A673 (cell line): ENCODE results near the gene TBC1D20.

Source experiments
- EZH2 ChIP-seq: fragments of 200-600 bp; sonication (generic); IDR thresholded peaks from 2 replicates; pipeline ENCODE4 v1.6.1; 2017; ENCODE audit warnings: borderline replicate concordance, low read depth, mild to moderate bottlenecking, mixed read lengths, antibody characterized with exemption, low read length; ENCODE audit not compliant: poor library complexity, severe bottlenecking
- TF ChIP-seq, protein P1 (sequence below): fragments of 300-800, 200-600 bp; sonication (generic); conservative IDR thresholded peaks from 2 replicates; pipeline ENCODE4 v1.5.1; 2017; ENCODE audit warnings: low read depth, mild to moderate bottlenecking, antibody characterized with exemption, low read length, moderate library complexity, mixed read lengths

DNA sequence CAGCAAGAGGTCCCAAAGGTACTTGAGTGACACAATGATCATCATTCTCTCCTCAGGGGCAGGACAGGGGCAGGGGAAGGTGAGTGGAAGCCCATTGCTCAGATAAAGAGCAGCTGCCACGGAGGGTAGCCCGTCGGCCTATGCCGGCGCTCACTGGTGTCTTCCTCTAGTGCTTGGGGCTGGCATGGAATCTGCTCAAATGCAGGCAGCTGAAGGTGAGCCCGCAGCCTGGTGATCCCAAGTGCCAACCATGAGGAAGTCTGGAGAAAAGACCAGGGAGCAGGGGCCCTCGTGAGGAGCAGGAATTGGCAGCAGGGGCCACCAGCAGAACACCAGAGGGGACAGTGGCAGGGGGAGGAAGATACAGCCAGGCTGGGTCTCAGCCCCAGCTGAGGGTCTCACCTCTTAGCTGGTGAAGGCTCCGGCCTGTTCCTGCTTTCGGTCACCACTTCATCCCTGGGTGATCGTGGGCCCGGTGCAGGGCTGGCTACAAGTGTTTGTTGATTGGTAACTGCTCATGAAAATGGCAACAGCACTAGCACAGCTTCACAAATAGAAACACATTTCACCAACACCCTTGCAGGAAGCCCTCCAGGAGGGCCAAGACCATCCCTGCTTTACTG is 29.5 kb downstream of the TBC1D20 start:
- TF ChIP-seq, protein P1, sequence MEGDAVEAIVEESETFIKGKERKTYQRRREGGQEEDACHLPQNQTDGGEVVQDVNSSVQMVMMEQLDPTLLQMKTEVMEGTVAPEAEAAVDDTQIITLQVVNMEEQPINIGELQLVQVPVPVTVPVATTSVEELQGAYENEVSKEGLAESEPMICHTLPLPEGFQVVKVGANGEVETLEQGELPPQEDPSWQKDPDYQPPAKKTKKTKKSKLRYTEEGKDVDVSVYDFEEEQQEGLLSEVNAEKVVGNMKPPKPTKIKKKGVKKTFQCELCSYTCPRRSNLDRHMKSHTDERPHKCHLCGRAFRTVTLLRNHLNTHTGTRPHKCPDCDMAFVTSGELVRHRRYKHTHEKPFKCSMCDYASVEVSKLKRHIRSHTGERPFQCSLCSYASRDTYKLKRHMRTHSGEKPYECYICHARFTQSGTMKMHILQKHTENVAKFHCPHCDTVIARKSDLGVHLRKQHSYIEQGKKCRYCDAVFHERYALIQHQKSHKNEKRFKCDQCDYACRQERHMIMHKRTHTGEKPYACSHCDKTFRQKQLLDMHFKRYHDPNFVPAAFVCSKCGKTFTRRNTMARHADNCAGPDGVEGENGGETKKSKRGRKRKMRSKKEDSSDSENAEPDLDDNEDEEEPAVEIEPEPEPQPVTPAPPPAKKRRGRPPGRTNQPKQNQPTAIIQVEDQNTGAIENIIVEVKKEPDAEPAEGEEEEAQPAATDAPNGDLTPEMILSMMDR: no peak
- TF ChIP-seq EZH2: no peak
